Neural cell (in vitro differentiated cells): ENCODE data around the gene CCDC89. TPM values are rescaled to one million over a fixed set of nuclear protein-coding genes. Genes with fewer than 3 reads are reported as not detected.

Experiments used
- H2AFZ ChIP-seq: fragments of 200-600, 300-800 bp; sonication (generic), shearing (Covaris generic); 2 replicates; pipeline ENCODE4 v1.6.0; 2014; ENCODE audit warnings: low read depth, mild to moderate bottlenecking, antibody characterized with exemption, low read length, moderate library complexity
- H3F3A ChIP-seq: fragments of 200-600 bp; shearing (Covaris generic); 2 replicates; pipeline ENCODE4 v1.6.1; 2016; ENCODE audit warnings: mild to moderate bottlenecking, moderate library complexity, mixed read lengths, antibody characterized with exemption, low read length; ENCODE audit not compliant: insufficient read depth, poor library complexity, severe bottlenecking
- H3K27ac ChIP-seq: fragments of 200-600, 300-800 bp; sonication (generic), shearing (Covaris generic); 2 replicates; pipeline ENCODE4 v1.5.1; 2014; ENCODE audit warnings: mild to moderate bottlenecking, low read length, moderate library complexity
- H3K27me3 ChIP-seq: fragments of 300-800, 200-600 bp; sonication (generic), shearing (Covaris generic); 2 replicates; pipeline ENCODE4 v1.6.0; 2014; ENCODE audit warnings: mild to moderate bottlenecking, low read depth, low read length, moderate library complexity; ENCODE audit not compliant: insufficient read depth
- H3K36me3 ChIP-seq: fragments of 300-800, 200-600 bp; sonication (generic), shearing (Covaris generic); 2 replicates; pipeline ENCODE4 v1.5.1; 2014; ENCODE audit warnings: mild to moderate bottlenecking, antibody characterized with exemption, low read length, moderate library complexity; ENCODE audit not compliant: insufficient read depth
- H3K4me2 ChIP-seq: fragments of 300-800, 200-600 bp; sonication (generic), shearing (Covaris generic); 2 replicates; pipeline ENCODE4 v1.6.0; 2014; ENCODE audit warnings: mild to moderate bottlenecking, low read length
- H3K4me3 ChIP-seq: fragments of 300-800, 200-600 bp; sonication (generic), shearing (Covaris generic); 2 replicates; pipeline ENCODE4 v1.5.1; 2014; ENCODE audit warnings: mild to moderate bottlenecking, low read length, moderate library complexity
- H3K79me2 ChIP-seq: fragments of 200-600 bp; shearing (Covaris generic); replicated peaks from 2 replicates; pipeline ENCODE4 v1.6.0; 2014; ENCODE audit warnings: mild to moderate bottlenecking, low read length, moderate library complexity; ENCODE audit not compliant: insufficient read depth
- H3K9ac ChIP-seq: fragments of 300-800, 200-600 bp; sonication (generic), shearing (Covaris generic); 2 replicates; pipeline ENCODE4 v1.6.1; 2016; ENCODE audit warnings: mild to moderate bottlenecking, low read length, mixed read lengths
- H3K9me2 ChIP-seq: fragments of 200-600 bp; shearing (Covaris generic); 2 replicates; pipeline ENCODE4 v1.6.1; 2016; ENCODE audit warnings: mild to moderate bottlenecking, low read length, mixed read lengths; ENCODE audit not compliant: insufficient read depth
- H3K9me3 ChIP-seq: fragments of 200-600, 300-800 bp; sonication (generic), shearing (Covaris generic); 2 replicates; pipeline ENCODE4 v1.6.1; 2016; ENCODE audit warnings: mild to moderate bottlenecking, mixed run types, low read length, moderate library complexity, mixed read lengths
- H4K20me1 ChIP-seq: fragments of 200-600 bp; shearing (Covaris generic); 2 replicates; pipeline ENCODE4 v1.6.1; 2016; ENCODE audit warnings: mild to moderate bottlenecking, mixed run types; ENCODE audit not compliant: insufficient read depth
- CTCF ChIP-seq: fragments of 450-650 bp; IDR thresholded peaks from 2 replicates; pipeline ENCODE4 v1.5.1; 2014; ENCODE audit warnings: antibody characterized with exemption, mild to moderate bottlenecking, moderate library complexity; ENCODE audit not compliant: poor library complexity, severe bottlenecking
- EP300 ChIP-seq: fragments of 450-650 bp; conservative IDR thresholded peaks from 2 replicates; pipeline ENCODE4 v1.6.1; 2014; ENCODE audit warnings: antibody characterized with exemption, mild to moderate bottlenecking, moderate library complexity; ENCODE audit not compliant: poor library complexity, severe bottlenecking
- EZH2 ChIP-seq: fragments of 200-600, 300-800 bp; shearing (Covaris generic), sonication (generic); IDR thresholded peaks from 2 replicates; pipeline ENCODE4 v1.6.1; 2014; ENCODE audit warnings: antibody characterized with exemption, low read length, borderline replicate concordance, mild to moderate bottlenecking; ENCODE audit not compliant: insufficient read depth, poor library complexity, severe bottlenecking
- MXI1 ChIP-seq: fragments of 450-650 bp; conservative IDR thresholded peaks from 2 replicates; pipeline ENCODE4 v1.6.1; 2014; ENCODE audit warnings: antibody characterized with exemption, mild to moderate bottlenecking; ENCODE audit not compliant: poor library complexity, severe bottlenecking
- POLR2AphosphoS5 ChIP-seq: IDR thresholded peaks from 2 replicates; pipeline ENCODE4 v1.6.1; 2012
- RAD21 ChIP-seq: fragments of 450-650 bp; conservative IDR thresholded peaks from 2 replicates; pipeline ENCODE4 v1.6.1; 2014; ENCODE audit warnings: antibody characterized with exemption, mild to moderate bottlenecking, moderate library complexity
- REST ChIP-seq: IDR thresholded peaks from 2 replicates; pipeline ENCODE4 v1.6.1; 2012; ENCODE audit warnings: borderline replicate concordance
- SMC3 ChIP-seq: fragments of 450-650 bp; conservative IDR thresholded peaks from 2 replicates; pipeline ENCODE4 v1.6.1; 2014; ENCODE audit warnings: antibody characterized with exemption, mild to moderate bottlenecking, moderate library complexity; ENCODE audit not compliant: poor library complexity
- TAF1 ChIP-seq: IDR thresholded peaks from 2 replicates; pipeline ENCODE4 v1.6.1; 2012; ENCODE audit warnings: low read depth
- polyA plus RNA-seq: library from polyadenylated mRNA; depleted of rRNA; stranded (reverse); fragments of >200 nt; gene quantifications from 2 replicates; pipeline ENCODE4 v1.2.3, GENCODE V29; 2014

Gene CCDC89
- polyA plus RNA-seq, 1 donor from 2014 or later = not detected

- TF ChIP-seq RAD21 (no peak), EZH2 (no peak), CTCF (no peak)
- H3K4me2 ChIP-seq = no peak overlapping the region
- H3K79me2 ChIP-seq = no peaks in the 10 kb centered on the region
- no peaks in the 10 kb centered on the region for H4K20me1 ChIP-seq
- no peaks in the 10 kb centered on the region for H3K27me3 ChIP-seq
- no peak overlapping the region for H3K27ac ChIP-seq
- no peaks in the 10 kb centered on the region for H3K9me3 ChIP-seq
- H3K9me2 ChIP-seq = no peaks in the 10 kb centered on the region
- H3F3A ChIP-seq = no peaks in the 10 kb centered on the region
- no peak overlapping the region for H3K9ac ChIP-seq
- H3K36me3 ChIP-seq = no peaks in the 10 kb centered on the region
- no peak overlapping the region for H2AFZ ChIP-seq
- no peak overlapping the region for H3K4me3 ChIP-seq
These were observed 24.1 kb upstream of the CCDC89 start for GRCh38 chr11:85709941-85710702.

- no peak overlapping the region for H3K27ac ChIP-seq
- TF ChIP-seq REST = no peak
- no peak for TF ChIP-seq CTCF
- TF ChIP-seq TAF1 = no peak
- no peak for TF ChIP-seq POLR2AphosphoS5
- TF ChIP-seq EP300 = no peak
- TF ChIP-seq RAD21 = no peak
- TF ChIP-seq EZH2 = no peak
- TF ChIP-seq SMC3 = no peak
- no peak for TF ChIP-seq MXI1
- no peaks in the 10 kb centered on the region for H3K9me2 ChIP-seq
- no peaks in the 10 kb centered on the region for H3K27me3 ChIP-seq
- no peaks in the 10 kb centered on the region for H3K79me2 ChIP-seq
- H3K4me2 ChIP-seq = no peak overlapping the region
- no peaks in the 10 kb centered on the region for H3K36me3 ChIP-seq
- H4K20me1 ChIP-seq = no peaks in the 10 kb centered on the region
- no peaks in the 10 kb centered on the region for H3F3A ChIP-seq
- H3K9ac ChIP-seq = no peak overlapping the region
- no peak overlapping the region for H3K4me3 ChIP-seq
- no peak overlapping the region for H2AFZ ChIP-seq
- no peaks in the 10 kb centered on the region for H3K9me3 ChIP-seq
These were observed 19.8 kb upstream of the CCDC89 start for GRCh38 chr11:85705800-85706199.
